GM19193 (cell line): ENCODE measurements around the gene SOCS3.

ENCODE experiments used
- POLR2A ChIP-seq: IDR thresholded peaks from 4 replicates; pipeline ENCODE4 v1.6.1; 2011; ENCODE audit not compliant: insufficient read depth, insufficient read length; ENCODE audit errors: extremely low read depth

The SOCS3 gene

DNA sequence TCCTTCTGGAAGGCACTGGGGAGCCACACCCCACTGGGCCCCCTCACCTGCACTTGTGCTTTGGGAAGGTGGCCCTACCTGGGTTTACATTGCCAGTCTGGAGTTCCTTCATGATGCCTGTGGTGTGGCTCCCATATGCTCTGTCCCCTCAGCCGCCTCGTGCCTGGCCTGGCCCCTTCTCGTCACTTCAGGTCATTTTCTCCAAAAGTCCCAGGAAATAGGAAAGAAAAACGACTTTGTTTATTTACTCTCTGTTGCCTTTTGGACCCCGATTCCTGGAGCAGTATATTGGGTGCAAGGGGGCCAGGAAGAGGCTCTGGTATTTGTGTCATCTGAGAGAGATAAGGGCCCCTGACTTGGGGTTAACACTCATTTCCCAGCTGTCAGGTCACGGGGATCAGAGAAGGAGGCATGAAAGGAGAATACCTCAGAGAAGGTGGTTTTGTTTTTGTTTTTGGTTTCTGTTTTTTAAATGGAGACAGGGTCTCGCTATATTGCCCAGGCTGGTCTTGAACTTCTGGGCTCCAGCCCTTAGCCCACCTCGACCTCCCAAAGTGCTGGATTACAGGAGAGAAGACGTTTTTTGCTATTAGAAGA is 4.7 kb downstream of the SOCS3 start:
- no peak for TF ChIP-seq POLR2A

DNA sequence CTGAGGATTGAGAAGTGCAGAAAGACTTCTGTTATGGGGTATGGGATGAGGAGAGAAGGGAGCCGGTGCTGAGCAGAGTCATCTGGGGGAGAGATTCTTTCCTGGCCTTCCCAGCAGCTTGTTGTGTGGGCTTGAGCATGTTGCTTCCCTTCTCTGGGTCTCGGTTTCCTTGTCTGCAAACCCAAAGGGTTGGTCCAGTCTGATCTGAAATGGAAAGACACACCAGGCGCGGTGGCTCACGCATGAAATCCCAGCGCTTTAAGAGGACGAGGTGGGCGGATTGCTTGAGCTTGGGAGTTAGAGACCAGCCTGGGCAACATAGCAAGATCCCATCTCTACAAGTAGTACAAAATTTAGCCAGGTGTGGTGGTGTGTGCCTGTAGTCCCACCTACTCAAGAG is 6.0 kb downstream of the SOCS3 start:
- TF ChIP-seq POLR2A: no peak

DNA sequence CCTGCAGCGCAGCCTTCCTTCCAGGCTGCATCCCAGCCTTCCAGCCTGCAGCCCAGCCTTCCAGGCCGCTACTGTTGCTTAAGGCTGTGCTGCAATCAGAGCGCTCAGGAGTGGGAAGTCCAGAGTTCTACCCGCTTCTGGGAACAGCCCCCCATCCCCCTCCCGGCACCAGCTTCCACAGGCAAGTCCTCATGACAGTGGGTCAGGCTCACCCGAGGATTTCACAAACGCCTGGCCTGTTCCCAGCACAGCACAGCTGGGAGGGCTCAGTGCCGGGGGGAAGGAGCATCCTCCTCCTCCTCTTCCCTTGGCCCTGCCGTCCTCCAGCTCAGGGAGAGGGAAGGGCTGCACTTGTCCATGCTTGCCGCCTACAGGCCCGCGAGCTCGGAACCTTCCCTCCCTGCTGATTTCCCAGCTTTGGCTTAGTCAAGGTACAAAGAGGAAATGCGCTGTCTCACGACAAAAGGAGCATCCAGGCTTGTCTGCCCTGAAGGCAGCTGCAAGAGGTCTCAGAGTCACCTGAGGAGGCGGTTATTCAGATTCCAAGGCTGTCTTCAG is 8.3 kb downstream of the SOCS3 start:
- no peak for TF ChIP-seq POLR2A

DNA sequence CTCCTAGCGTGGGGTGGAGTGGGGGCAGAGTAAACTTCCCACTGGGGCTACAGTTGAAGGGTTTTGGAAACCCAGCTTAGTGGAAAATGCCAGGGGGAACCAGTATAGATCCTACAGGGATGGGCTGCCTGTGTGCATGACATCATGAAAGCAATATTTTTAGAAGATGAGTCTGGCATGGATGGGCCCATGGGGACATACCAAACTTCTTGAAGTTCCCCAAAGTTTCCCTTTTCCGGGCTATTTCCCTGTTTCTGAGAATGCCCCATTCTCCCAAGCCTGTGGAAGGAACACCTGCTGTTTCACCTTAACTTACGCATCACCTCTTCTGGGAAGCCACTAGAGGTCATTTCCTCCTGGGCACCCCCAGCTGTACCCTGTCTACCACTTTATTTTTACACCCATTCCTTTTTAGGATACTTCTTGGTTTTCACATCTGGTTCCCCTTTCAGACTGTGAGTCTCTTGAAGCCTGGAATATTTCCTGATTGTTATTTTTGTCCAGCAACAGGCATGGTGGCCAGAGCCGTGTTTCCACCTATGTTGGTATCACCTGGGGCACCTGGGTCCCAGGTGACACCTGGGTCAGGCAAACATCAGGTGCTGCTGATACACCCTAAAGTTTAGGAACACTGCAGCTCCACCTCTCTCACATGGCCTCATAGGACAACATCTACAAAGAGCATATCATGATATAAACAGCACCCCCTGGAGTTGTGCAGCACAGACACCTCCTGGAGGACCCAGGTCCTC is 9.8 kb downstream of the SOCS3 start:
- TF ChIP-seq POLR2A: no peak

DNA sequence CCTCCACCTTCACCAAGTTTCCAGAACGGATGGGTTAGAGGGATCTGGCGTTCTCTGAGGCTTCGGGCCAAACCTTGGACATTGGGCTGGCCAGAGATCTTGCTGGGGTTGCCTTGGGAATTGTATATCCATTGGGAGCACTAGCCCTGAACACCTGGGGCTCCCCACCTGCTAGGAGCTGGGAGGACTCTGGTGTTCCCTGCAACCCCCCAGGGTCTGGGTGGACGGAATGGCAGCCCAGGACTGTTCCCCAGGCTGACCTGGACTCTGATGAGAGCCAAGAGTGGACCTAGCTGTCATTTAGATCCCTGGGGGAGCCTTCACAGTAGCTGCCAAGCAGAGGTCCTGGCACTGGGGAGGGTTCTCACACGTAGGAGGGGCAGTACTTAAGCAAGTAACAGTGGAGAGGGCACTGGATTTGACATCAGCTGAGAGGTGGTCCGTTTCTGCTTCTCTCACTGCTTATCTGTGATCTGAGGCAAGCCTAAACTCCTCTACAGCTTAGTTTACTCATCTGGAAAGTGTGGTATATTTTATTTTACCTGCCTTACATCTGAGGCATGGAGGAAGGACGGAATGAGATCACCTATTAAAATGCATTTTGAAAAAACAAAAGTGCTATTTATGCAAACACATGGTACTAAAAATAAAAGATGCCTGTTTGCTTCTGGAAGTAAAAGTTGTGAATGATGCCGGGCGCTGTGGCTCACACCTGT is 11.7 kb downstream of the SOCS3 start:
- TF ChIP-seq POLR2A: no peak

DNA sequence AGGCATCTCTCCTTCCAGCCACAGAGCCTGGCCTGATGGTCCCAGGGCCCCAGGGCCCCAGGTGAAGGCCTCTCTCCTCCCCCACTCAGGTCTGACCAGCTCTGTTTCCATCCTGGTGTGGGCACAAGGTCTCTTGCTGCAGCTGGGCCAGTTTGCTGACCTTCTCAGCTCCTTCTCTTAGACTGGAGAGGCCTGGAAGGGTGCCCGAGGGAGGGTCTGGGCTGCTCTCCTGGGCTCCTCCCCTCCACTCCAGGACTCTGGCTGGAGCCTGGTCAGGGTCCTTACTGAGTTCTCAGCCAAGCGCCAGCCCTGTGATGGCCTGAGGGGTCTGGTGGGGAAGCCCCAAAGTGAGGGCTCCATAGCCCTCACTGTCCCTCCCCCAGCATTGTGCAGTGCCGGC is 12.4 kb downstream of the SOCS3 start:
- no peak for TF ChIP-seq POLR2A

DNA sequence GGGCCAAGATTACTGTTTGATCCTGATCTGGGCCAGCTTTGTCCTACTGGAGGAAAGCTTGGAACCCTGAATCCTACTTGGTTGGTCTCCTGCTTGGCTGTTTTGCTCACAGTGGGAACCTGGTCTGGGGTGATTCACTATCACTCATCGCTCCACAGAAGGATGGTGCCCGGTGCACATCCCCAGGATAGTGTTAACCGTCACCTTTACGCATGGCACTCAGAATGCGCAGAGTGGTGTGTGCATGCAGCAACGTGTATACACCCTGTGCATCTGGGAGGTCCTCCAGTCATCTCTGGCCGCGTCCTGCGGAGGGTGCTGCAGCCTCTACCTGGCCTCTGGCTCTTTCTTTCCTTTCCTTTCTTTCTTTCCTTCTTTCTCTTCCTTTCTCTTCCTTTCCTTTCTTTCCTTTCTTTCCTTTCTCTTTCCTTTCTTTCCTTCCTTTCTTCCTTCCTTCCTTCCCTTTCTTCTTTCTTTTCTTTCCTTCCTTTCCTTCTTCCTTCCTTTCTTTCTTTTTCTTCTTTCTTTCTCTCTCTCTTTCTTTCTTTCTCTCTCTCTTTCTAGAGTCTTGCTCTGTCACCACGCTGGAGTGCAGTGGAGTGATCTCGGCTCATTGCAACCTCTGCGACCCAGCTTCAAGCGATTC is 13.1 kb downstream of the SOCS3 start:
- no peak for TF ChIP-seq POLR2A

DNA sequence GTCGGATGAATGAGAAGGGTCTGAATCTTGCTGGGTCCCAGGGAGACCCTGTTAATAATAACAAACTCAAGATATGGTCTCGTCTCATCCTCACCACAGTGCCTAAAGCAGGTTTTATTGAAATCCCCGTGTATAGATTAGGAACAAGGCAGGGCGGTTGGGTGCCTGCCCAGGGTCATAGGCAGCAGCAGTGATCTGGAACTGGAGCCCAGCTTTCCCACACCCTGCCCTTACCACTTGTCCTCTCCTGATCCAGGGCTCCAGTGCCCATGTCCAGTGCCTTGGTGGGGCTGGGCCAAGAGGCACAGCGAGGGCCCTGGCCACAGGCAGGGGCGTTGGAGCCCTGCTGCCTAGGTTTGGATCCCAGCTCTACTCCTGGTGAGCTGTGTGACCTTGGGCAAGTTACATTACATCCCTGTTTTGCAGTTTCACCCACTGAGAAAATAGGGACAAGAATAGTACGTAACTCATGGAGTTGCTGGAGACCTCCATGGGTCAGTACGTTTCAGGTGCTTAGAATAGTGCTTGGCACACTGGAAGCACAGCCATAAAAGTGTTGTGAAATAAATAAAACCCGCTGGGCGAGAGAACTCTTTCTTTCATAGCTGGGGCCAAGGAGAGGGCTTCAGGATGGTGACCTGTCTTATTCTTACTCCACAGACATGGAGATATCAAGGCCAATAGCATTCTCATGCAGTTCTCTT is 13.9 kb downstream of the SOCS3 start:
- TF ChIP-seq POLR2A: no peak

DNA sequence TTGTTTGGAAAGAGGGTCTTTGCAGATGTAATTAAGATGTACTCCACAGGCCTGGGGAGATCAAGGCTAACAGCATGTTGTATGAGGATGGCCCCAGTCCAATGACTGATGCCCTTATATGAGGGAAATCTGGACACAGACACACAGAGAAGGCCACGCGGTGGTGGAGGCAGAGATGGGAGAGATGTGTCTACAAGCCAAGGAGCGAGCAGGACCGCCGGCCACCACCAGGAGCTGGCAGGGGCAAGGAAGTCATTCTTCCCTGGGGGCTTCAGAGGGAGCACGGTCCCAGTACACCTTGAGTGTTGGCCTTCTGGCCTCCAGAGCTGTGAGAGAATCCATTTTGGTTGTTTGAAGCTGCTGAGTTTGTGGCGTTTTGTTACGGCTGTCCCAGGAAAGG is 14.7 kb downstream of the SOCS3 start:
- TF ChIP-seq POLR2A: no peak

DNA sequence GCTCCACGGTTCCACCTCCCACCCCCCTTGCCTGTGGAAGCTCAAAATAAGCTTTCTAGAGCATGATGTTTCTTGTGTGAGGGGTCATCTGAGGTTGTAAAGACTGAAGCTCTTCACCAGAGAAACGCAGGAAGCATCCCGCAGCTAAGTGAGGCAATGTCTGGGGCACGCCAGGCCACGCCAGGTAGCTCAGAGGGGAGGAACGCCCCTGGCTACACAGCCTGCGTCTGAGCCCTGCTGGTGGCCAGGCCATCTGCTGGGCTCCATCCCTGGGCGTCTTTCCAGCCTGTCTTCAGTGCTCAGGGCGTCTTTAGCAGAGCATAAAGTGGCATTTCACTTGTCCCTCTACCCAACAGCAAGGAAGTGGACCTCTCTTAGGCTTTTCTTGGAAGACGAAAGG is 15.2 kb downstream of the SOCS3 start:
- TF ChIP-seq POLR2A: no peak

DNA sequence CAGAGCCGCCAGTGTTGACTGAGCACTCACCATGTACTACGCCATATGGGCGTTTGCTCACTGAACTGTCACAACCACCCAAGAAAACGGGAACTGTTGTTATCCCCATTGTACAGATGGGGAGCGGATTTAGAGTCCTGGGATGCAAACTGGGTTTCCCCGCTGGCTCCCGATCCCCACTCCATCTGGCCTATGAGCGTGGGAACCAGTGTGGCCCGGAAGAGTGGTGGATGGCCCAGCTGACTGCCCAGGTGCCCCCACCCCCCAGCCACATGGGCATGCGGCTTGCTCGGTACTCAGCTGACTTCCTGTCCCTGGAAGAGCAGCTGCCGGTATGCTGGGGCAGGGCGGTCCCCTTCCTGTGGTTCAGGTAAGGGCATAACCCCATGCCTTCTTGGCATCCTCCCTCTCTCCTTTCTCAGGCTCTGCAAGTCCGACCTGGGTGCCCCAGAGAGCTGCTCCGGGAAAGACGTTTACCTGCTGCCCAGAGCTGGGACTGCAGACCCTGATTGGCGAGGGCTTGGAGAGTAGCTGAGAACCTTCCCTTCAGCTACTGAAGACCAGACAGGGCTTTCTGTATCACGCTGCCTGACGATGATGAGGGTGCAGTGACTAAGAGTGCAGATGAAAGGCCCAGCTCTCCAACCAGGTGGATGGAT is 16.2 kb downstream of the SOCS3 start:
- TF ChIP-seq POLR2A: no peak

DNA sequence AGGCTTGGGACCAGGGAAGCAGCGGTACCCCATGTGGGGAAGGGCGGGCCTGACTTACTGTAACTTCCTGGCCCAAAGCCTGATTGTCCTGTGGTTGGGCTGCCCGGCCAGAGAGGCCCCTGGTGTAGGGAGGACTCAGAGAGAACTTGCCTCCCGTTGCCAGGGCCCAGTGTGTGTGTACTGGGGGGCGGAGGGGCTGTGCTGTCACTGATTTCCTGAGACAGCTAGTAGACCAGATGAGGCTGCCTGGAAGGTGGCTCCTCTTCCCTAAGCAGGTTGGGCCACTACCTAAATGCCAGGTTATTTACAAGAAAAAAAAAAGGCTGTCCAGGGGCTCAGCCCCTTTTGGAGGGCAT is 16.7 kb downstream of the SOCS3 start:
- TF ChIP-seq POLR2A: no peak

DNA sequence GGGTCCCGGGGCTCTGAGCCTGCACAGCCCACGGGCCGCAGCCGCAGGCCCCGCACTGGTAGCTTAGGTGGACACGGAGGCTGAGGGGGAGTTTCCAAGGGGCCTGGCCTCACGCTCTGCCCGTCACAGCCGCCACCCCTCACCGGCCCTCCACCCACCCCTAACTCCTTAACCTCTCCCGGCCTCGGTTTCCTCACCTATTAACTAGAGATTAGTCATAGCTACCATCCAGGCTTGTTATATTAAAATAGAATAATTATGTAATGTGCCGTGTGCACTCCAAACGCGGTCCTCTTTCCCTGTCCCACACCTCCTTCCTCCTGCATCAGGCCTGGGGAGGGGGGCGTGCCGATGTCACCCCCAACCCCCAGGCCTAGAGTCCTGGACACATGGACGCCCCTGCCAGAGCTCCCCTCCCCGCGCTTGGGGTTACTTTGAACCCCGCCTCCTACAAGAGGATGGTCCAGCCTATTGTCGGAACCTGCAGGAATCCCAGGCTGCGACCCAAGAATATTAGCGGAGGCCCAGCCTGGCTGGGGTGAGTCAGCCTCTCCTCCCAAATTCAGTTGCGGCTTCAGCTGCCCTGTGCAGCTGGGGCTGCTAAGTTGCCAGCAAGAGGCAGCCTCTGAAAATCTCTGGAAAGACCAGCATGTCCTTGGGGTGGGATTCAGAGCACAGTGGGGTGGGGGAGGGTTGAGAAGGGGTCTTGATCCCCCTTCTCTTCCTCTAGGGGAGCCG is 17.3 kb downstream of the SOCS3 start:
- TF ChIP-seq POLR2A: no peak
